ENCODE results near the gene OSBPL10.

Gene OSBPL10

GRCh38 chr3:31800436-31800835 is 180.6 kb downstream of the OSBPL10 start:
- POLR2A ChIA-PET = no interaction called here
- DNase-seq (ENCODE audit: low read depth, low spot score) = no peak
- CTCF ChIA-PET = no interaction called here

DNA sequence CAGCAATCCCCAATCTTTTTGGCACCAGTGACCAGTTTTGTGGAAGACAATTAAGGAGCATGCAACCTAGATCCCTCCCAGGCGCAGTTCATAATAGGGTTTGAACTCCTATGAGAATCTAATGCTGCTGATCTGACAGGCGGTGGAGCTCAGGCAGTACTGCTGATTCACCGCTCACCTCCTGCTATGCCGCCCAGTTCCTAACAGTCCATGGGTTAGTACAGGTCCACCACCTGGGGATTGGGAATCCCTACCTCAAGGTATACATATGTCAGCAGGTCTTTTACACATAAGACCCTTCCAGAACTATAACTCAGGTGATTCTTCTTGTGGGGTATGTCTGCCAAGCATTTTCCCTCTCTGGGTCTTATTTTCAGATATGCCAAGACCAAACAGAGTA is 182.2 kb downstream of the OSBPL10 start:
- TF ChIP-seq, protein P1, sequence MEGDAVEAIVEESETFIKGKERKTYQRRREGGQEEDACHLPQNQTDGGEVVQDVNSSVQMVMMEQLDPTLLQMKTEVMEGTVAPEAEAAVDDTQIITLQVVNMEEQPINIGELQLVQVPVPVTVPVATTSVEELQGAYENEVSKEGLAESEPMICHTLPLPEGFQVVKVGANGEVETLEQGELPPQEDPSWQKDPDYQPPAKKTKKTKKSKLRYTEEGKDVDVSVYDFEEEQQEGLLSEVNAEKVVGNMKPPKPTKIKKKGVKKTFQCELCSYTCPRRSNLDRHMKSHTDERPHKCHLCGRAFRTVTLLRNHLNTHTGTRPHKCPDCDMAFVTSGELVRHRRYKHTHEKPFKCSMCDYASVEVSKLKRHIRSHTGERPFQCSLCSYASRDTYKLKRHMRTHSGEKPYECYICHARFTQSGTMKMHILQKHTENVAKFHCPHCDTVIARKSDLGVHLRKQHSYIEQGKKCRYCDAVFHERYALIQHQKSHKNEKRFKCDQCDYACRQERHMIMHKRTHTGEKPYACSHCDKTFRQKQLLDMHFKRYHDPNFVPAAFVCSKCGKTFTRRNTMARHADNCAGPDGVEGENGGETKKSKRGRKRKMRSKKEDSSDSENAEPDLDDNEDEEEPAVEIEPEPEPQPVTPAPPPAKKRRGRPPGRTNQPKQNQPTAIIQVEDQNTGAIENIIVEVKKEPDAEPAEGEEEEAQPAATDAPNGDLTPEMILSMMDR (IDR thresholded peaks at IDR 0.05; ENCODE audit: insufficient read depth, low read length, missing control alignments) = no peak
- H3K4me3 ChIP-seq (ENCODE audit: low read depth, low read length) = no peak overlapping the region
- ChIA-PET CTCF (no interaction called here), POLR2A (no interaction called here)
- DNase-seq (ENCODE audit: low read depth, low spot score) = no peak

More at GRCh38 chr3:31800436-31800835, 180.6 kb downstream of the OSBPL10 start:
- H3K4me3 ChIP-seq (ENCODE audit: low read depth, low read length) = no peak overlapping the region
- TF ChIP-seq, protein P1 (IDR thresholded peaks at IDR 0.05; ENCODE audit: insufficient read depth, low read length, missing control alignments) = no peak

DNA sequence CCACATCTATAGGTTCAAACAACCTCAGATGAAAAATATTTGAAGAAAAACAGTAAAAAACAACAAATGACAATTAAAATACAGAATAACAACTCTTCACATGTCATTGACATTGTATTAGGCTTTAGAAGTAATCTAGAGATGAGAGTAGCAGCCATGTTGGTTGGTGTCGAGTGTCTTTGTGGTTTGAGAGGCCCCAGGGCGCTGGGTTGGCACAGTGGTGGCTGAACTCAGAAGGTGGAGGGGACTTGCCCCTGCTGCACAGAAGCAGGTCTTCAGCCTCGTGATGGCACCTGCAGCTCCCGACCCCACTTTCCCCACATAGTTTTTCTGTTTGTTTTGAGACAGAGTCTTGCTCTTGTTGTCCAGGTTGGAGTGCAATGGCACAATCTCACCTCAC is 187.2 kb downstream of the OSBPL10 start:
- CTCF ChIA-PET = interaction anchor here (1.8 kb wide), 1 partner anchor 25 kb away, joined by 3 read pairs; no protein-coding TSS in a partner anchor

GRCh38 chr3:31791090-31791430 is 190.0 kb downstream of the OSBPL10 start:
- CTCF ChIA-PET = no interaction called here
- TF ChIP-seq, protein P1 (IDR thresholded peaks at IDR 0.05; ENCODE audit: insufficient read depth, low read length, missing control alignments) = no peak

More for the DNA sequence above, 187.2 kb downstream of the OSBPL10 start:
- no peak overlapping the region for H3K4me3 ChIP-seq (ENCODE audit: low read depth, low read length)
- POLR2A ChIA-PET = no interaction called here
- DNase-seq (ENCODE audit: low read depth, low spot score) = no peak
- TF ChIP-seq, protein P1 (IDR thresholded peaks at IDR 0.05; ENCODE audit: insufficient read depth, low read length, missing control alignments) = no peak

DNA sequence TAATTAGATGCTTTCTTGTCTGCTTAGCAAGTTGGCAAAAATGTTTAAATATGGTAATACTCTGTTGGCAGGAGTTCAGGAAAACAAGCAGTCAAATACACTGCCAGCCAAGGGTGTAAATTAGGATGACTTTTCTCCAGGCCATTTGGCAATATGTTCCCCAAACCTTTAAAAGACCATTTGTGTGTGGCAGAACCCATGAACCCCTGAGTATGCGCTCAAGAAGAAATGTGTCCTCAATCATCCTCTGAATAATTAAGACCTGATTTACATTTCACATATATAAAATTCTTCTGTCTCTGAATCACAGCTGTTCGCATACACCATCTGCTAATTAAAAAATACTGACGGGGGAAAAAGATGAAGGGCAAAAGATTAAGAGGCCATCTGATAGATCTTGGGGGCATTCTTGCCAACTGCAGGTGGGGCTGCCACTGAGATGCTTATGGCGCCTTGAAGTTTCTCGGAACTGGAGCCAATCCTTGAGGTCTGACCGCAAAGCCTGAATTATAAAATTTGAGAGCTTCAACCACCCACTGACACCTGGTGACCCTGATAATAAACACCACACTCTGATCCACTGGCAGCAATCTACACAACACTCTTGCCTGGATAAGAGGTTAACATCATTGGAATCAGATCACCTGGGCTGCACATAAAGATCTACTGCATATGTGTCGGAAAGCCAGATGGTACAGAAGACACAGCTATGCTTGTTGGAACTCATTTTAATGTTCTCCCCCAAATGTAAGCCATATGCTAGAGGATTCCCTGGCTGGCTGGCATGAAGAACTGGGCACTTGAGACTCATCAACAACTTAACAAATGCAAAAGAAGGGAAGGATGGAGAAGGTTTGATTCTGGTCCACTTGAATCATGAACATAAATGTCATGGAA is 190.6 kb downstream of the OSBPL10 start:
- TF ChIP-seq, protein P1 (IDR thresholded peaks at IDR 0.05; ENCODE audit: insufficient read depth, low read length, missing control alignments) = no peak
- CTCF ChIA-PET = interaction anchor here (0.5 kb wide), 1 partner anchor 176 kb away, joined by 3 read pairs; no protein-coding TSS in a partner anchor
- POLR2A ChIA-PET = no interaction called here
- H3K4me3 ChIP-seq (ENCODE audit: low read depth, low read length) = no peak overlapping the region
- no peak for DNase-seq (ENCODE audit: low read depth, low spot score)

More at GRCh38 chr3:31791090-31791430, 190.0 kb downstream of the OSBPL10 start:
- POLR2A ChIA-PET = no interaction called here
- no peak overlapping the region for H3K4me3 ChIP-seq (ENCODE audit: low read depth, low read length)
- no peak for DNase-seq (ENCODE audit: low read depth, low spot score)

- DNase-seq (ENCODE audit: low read depth, low spot score) = no peak
- POLR2A ChIA-PET = no interaction called here
- CTCF ChIA-PET = no interaction called here
- no peak overlapping the region for H3K4me3 ChIP-seq (ENCODE audit: low read depth, low read length)
- TF ChIP-seq, protein P1 (IDR thresholded peaks at IDR 0.05; ENCODE audit: insufficient read depth, low read length, missing control alignments) = no peak
Measured at GRCh38 chr3:31789429-31789828, 191.6 kb downstream of the OSBPL10 start.
